Right lobe of liver (tissue), 6 donors: ENCODE data around the gene DNM3. TPM values are rescaled to one million over a fixed set of nuclear protein-coding genes. Genes with fewer than 3 reads are reported as not detected.

ENCODE experiments used
- ATAC-seq, 4 donors: fragments of 200-7000 bp; cut with Tn5 transposase; one replicate each; pipeline ENCODE4 v1.9.1; 2020; ENCODE audit warnings: mild to moderate bottlenecking in 4 of 4, moderate library complexity in 4 of 4
- DNase-seq, 3 donors: peaks; one replicate each; pipeline ENCODE4 v3.0.0-alpha.2; 2020
- H3K27ac ChIP-seq, 3 donors: fragments of 200-600 bp; one replicate each; pipeline ENCODE4 v1.8.0; 2022
- H3K27me3 ChIP-seq, 2 donors: fragments of 200-600 bp; one replicate each; pipeline ENCODE4 v1.8.0; 2022
- H3K36me3 ChIP-seq, 4 donors: fragments of 200-600 bp; sonication (generic) in 1 of 4; one replicate each; pipeline versions ENCODE4 v1.5.1 to v1.8.0; 2017 to 2022; ENCODE audit warnings: control low read depth in 1 of 4
- H3K4me1 ChIP-seq, 4 donors: fragments of 200-600 bp; sonication (generic) in 1 of 4; one replicate each; pipeline versions ENCODE4 v1.5.1 to v1.8.0; 2017 to 2022; ENCODE audit warnings: control low read depth in 1 of 4
- H3K4me3 ChIP-seq, 3 donors: fragments of 200-600 bp; one replicate each; pipeline ENCODE4 v1.8.0; 2022
- H3K9me3 ChIP-seq, 4 donors: fragments of 200-600 bp; sonication (generic) in 1 of 4; one replicate each; pipeline versions ENCODE4 v1.5.1 to v1.8.0; 2017 to 2022; ENCODE audit warnings: control low read depth in 1 of 4
- POLR2A ChIP-seq: fragments of 450-650 bp; IDR thresholded peaks from one replicate; pipeline ENCODE4 v1.6.1; 2017; ENCODE audit warnings: antibody characterized with exemption, mild to moderate bottlenecking
- WGBS: methylation state at CpG from one replicate; pipeline ENCODE4 v1.1.6; 2018; ENCODE audit warnings: low coverage, low lambda C conversion rate; ENCODE audit not compliant: insufficient coverage; ENCODE audit errors: missing lambda C conversion rate; 5-methylcytosine and 5-hydroxymethylcytosine counted together
- intact Hi-C, 2 donors: fragments of 100-400 bp; cut with DNase I; formaldehyde crosslinking; loops; one replicate each; pipeline versions ENCODE4 v1.11.2 to v1.14.1; 2022
- total RNA-seq, 6 experiments: library from RNA; depleted of rRNA in 2 of 6; stranded (reverse); fragments of >200 nt in 2 of 6; fragmentation: NEBNext Ultra II Directional in 3 of 6; extraction: Animal tissue kit (Norgen Biotek cat#: 25700) in 3 of 6; gene quantifications; one replicate each; pipeline versions ENCODE4 v1.1.0 to v1.2.4, GENCODE V29; 2016 to 2023
- TF ChIP-seq, protein P1 (sequence below), 4 donors: fragments of 200-600 bp in 3 of 4; fragments of 450-650 bp in 1 of 4; IDR thresholded peaks; one replicate each; pipeline versions ENCODE4 v1.5.1 to v1.8.0; 2016 to 2022; ENCODE audit warnings: antibody characterized with exemption in 4 of 4, mild to moderate bottlenecking in 2 of 4
- donor health status: DM: no; HTN: yes; CAD: no.
- donor health status: DM: no; HTN: no; CAD: no.
- donor health status: DM: no; HTN: no; CAD: no.
- donor health status: DM: no; HTN: yes; CAD: no.
- donor health status: DM: no; HTN: yes; CAD: no.

Gene DNM3
- total RNA-seq, 6 experiments from 2014 or later: 0.29 to 0.92 (median 0.43) TPM

DNA sequence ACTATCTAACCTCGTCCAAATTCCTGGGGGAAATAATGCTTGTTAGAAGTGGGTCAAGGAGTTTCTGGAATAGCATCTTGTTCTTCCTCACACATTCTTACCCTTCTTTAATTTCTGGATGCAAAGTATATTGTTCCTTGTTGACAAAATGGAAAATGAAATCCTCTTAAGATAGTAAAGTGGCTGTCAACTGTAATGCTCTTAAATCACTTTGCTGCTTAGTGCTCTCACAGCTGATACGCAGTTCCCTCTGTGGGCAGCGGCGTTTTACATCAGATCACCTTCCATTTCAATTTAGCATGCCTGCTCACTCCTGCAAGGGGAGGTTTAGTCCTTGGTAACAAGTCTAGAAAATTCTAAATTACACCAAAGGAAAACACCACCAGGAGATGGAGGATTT is 113.1 kb downstream of the DNM3 start:
- Histone ChIP-seq H3K27me3 (no peaks in the 10 kb centered on the region), H3K4me1 (no peaks in the 10 kb centered on the region), H3K4me3 (no peak overlapping the region), H3K36me3 (no peaks in the 10 kb centered on the region), H3K9me3 (no peaks in the 10 kb centered on the region), H3K27ac (no peak overlapping the region)
- TF ChIP-seq, protein P1, sequence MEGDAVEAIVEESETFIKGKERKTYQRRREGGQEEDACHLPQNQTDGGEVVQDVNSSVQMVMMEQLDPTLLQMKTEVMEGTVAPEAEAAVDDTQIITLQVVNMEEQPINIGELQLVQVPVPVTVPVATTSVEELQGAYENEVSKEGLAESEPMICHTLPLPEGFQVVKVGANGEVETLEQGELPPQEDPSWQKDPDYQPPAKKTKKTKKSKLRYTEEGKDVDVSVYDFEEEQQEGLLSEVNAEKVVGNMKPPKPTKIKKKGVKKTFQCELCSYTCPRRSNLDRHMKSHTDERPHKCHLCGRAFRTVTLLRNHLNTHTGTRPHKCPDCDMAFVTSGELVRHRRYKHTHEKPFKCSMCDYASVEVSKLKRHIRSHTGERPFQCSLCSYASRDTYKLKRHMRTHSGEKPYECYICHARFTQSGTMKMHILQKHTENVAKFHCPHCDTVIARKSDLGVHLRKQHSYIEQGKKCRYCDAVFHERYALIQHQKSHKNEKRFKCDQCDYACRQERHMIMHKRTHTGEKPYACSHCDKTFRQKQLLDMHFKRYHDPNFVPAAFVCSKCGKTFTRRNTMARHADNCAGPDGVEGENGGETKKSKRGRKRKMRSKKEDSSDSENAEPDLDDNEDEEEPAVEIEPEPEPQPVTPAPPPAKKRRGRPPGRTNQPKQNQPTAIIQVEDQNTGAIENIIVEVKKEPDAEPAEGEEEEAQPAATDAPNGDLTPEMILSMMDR (IDR thresholded peaks at IDR 0.05): no peak
- no peak for TF ChIP-seq POLR2A
- intact Hi-C loops: loop anchor here in 1 of 2 donors (10.0 kb wide), 1 partner anchor 140 kb away; no protein-coding TSS in a partner anchor
- WGBS: 72% methylated on average over 4 of the region's 4 CpGs
- DNase-seq (no peak), ATAC-seq (no peak)

DNA sequence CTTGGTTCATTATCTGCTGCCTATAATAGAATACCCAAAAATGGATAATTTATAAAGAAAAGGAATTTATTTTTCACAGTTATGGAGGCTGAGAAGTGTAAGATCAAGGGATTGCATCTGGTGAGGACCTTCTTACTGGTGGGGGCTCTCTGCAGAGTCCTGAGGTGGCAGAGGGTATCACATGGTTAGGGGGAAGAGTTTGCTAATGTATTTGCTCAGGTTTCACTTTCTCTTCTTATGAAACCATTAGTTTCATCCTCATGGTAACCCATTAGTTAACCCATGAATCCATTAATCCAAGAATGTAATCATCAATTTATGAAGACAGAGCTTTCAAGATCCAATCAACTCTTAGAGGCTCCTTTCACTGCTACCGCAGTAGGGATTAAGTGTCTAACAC is 120.6 kb downstream of the DNM3 start:
- H3K36me3 ChIP-seq: no peaks in the 10 kb centered on the region
- no peaks in the 10 kb centered on the region for H3K27me3 ChIP-seq
- H3K9me3 ChIP-seq: no peaks in the 10 kb centered on the region
- WGBS: 100% methylated on average over 1 of the region's 1 CpG
- TF ChIP-seq, protein P1 (IDR thresholded peaks at IDR 0.05): no peak
- no peak for TF ChIP-seq POLR2A
- H3K4me1 ChIP-seq: no peaks in the 10 kb centered on the region
- DNase-seq: no peak
- ATAC-seq: no peak
- no peak overlapping the region for H3K27ac ChIP-seq
- intact Hi-C loops: no loop called here
- no peak overlapping the region for H3K4me3 ChIP-seq

DNA sequence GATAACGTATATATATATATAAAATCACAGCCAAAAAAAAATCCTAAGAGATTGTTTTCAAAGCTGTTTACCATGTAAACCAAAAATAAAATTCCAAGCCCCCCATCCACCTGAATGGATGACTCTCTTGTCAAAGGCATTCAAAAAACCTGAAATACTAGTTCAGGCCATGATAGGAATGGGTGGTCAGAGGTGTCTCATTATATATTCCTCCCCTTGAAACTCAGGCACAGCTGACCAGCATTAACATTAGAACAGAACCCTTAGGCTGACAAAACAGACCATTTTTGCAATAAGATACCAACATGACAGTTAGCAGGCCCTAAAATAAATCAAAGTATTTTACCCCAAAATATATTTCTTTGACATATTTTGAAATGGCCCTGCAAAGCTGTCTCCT is 122.5 kb downstream of the DNM3 start:
- WGBS: 71% methylated on average over 1 of the region's 1 CpG
- no peak for DNase-seq
- intact Hi-C loops: no loop called here

DNA sequence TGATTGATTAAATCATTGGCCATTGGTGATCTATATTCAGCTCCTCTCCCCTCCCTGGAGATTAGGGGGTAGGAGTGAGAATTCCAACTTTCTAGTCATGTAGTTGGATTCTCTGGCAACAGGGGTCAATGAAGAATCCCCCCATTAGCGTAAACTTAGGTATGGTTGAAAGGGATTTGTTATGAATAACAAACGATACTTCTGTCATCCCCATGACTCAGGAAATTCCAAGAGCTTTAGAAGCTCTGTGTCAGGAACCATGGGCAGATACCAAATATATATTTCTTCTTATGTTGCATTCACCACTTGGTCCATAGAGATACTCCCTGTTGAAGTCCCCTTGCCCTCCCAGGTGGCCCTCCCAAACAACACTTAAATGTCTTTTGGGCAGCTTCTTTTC is 124.5 kb downstream of the DNM3 start:
- DNase-seq: no peak
- intact Hi-C loops: no loop called here
- Histone ChIP-seq H3K36me3 (no peaks in the 10 kb centered on the region), H3K4me3 (no peak overlapping the region), H3K9me3 (no peaks in the 10 kb centered on the region), H3K4me1 (no peaks in the 10 kb centered on the region), H3K27me3 (no peaks in the 10 kb centered on the region), H3K27ac (no peak overlapping the region)
- TF ChIP-seq, protein P1 (IDR thresholded peaks at IDR 0.05): no peak
- TF ChIP-seq POLR2A: no peak
- no peak for ATAC-seq
- 76% methylated on average over 2 of the region's 2 CpGs for WGBS

More for the DNA sequence above, 122.5 kb downstream of the DNM3 start:
- no peak for TF ChIP-seq POLR2A
- TF ChIP-seq, protein P1 (IDR thresholded peaks at IDR 0.05): no peak
- Histone ChIP-seq H3K27me3 (no peaks in the 10 kb centered on the region), H3K9me3 (no peaks in the 10 kb centered on the region), H3K27ac (no peak overlapping the region), H3K4me3 (no peak overlapping the region), H3K4me1 (no peaks in the 10 kb centered on the region), H3K36me3 (no peaks in the 10 kb centered on the region)
- ATAC-seq: no peak
